ENCODE results near the gene LCORL.

GRCh38 chr4:17884063-17884462 lies 137.5 kb downstream of the LCORL start:
- TF ChIP-seq, protein P1, sequence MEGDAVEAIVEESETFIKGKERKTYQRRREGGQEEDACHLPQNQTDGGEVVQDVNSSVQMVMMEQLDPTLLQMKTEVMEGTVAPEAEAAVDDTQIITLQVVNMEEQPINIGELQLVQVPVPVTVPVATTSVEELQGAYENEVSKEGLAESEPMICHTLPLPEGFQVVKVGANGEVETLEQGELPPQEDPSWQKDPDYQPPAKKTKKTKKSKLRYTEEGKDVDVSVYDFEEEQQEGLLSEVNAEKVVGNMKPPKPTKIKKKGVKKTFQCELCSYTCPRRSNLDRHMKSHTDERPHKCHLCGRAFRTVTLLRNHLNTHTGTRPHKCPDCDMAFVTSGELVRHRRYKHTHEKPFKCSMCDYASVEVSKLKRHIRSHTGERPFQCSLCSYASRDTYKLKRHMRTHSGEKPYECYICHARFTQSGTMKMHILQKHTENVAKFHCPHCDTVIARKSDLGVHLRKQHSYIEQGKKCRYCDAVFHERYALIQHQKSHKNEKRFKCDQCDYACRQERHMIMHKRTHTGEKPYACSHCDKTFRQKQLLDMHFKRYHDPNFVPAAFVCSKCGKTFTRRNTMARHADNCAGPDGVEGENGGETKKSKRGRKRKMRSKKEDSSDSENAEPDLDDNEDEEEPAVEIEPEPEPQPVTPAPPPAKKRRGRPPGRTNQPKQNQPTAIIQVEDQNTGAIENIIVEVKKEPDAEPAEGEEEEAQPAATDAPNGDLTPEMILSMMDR (conservative IDR thresholded peaks at IDR 0.05; ENCODE audit: low read depth, low read length) = no peak
- TF ChIP-seq, protein P2, sequence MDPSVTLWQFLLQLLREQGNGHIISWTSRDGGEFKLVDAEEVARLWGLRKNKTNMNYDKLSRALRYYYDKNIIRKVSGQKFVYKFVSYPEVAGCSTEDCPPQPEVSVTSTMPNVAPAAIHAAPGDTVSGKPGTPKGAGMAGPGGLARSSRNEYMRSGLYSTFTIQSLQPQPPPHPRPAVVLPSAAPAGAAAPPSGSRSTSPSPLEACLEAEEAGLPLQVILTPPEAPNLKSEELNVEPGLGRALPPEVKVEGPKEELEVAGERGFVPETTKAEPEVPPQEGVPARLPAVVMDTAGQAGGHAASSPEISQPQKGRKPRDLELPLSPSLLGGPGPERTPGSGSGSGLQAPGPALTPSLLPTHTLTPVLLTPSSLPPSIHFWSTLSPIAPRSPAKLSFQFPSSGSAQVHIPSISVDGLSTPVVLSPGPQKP (IDR thresholded peaks at IDR 0.05; ENCODE audit: borderline replicate concordance, low read depth, low read length) = no peak
